Cardiac muscle cell (in vitro differentiated cells and primary cell): ENCODE results near the gene GOSR2. TPM values are rescaled to one million over a fixed set of nuclear protein-coding genes. Genes with fewer than 3 reads are reported as not detected.

ENCODE experiments used
- DNase-seq, 2 donors: peaks; one replicate each; pipeline versions ENCODE4 v3.0.0 to v3.0.0-alpha.2; 2010 to 2017; ENCODE audit warnings: low read depth in 1 of 2, low spot score in 1 of 2
- H3K27ac ChIP-seq: fragments of 200-600 bp; sonication (generic); 2 replicates; pipeline ENCODE4 v1.5.1; 2016
- H3K27me3 ChIP-seq: fragments of 200-600 bp; sonication (generic); 2 replicates; pipeline ENCODE4 v1.6.0; 2016; ENCODE audit warnings: control low read depth
- H3K36me3 ChIP-seq: fragments of 200-600 bp; sonication (generic); 2 replicates; pipeline ENCODE4 v1.5.1; 2016; ENCODE audit warnings: control low read depth
- H3K4me1 ChIP-seq: fragments of 200-600 bp; sonication (generic); 2 replicates; pipeline ENCODE4 v1.8.1; 2017; ENCODE audit warnings: low read depth, mild to moderate bottlenecking, mixed run types
- H3K4me3 ChIP-seq: fragments of 200-600 bp; sonication (generic); 2 replicates; pipeline ENCODE4 v1.5.1; 2016; ENCODE audit warnings: mild to moderate bottlenecking
- H3K9me3 ChIP-seq: fragments of 200-600 bp; sonication (generic); 2 replicates; pipeline ENCODE4 v1.5.1; 2017; ENCODE audit warnings: low read depth, mild to moderate bottlenecking, control low read depth
- CTCF ChIP-seq: IDR thresholded peaks from 2 replicates; pipeline ENCODE4 v1.5.1; 2012; ENCODE audit warnings: low read depth, mild to moderate bottlenecking, low read length
- polyA plus RNA-seq: library from polyadenylated mRNA; unstranded; fragments of >200 nt; fragmentation: Nextera tagmentation; extraction: Ambion mirVana; gene quantifications from 2 replicates; pipeline ENCODE4 v1.2.1, GENCODE V29; 2016
- total RNA-seq: library from RNA; depleted of rRNA; stranded (reverse); fragments of >200 nt; gene quantifications from 2 replicates; pipeline ENCODE4 v1.2.3, GENCODE V29; 2016

GOSR2 gene
- total and polyA plus RNA-seq, 2 experiments from 2014 or later, result 34.1 to 60.9 TPM

- Histone ChIP-seq H3K27me3 (peaks cover 3% of the 10 kb centered on the region), H3K4me3 (no peak overlapping the region), H3K4me1 (no peaks in the 10 kb centered on the region), H3K9me3 (no peaks in the 10 kb centered on the region), H3K27ac (no peak overlapping the region), H3K36me3 (no peaks in the 10 kb centered on the region)
- no peak for TF ChIP-seq CTCF
- no peak for DNase-seq
Measured at GRCh38 chr17:46989637-46990431, 66.9 kb downstream of the GOSR2 start.

GRCh38 chr17:46991617-46992016 lies 68.7 kb downstream of the GOSR2 start:
- Histone ChIP-seq H3K9me3 (no peaks in the 10 kb centered on the region), H3K27me3 (peaks cover under 1% of the 10 kb centered on the region), H3K27ac (no peak overlapping the region), H3K4me3 (no peak overlapping the region), H3K4me1 (no peaks in the 10 kb centered on the region), H3K36me3 (no peaks in the 10 kb centered on the region)
- no peak for TF ChIP-seq CTCF
- DNase-seq, result no peak

Other genes starting within 250 kb of the GOSR2 start
- 5.1 and 7.3 TPM in 2 replicates for gene WNT3, start 104.5 kb upstream of the GOSR2 start, total RNA-seq
- gene WNT3, start 104.5 kb upstream of the GOSR2 start, polyA plus RNA-seq, result 5.8 and 7.3 TPM in 2 replicates
- not detected in 2 replicates for gene WNT9B, start 71.6 kb upstream of the GOSR2 start, total RNA-seq
- gene WNT9B, start 71.6 kb upstream of the GOSR2 start, polyA plus RNA-seq, result 0.33 TPM in 1 of 2 replicates, not detected in the other
- not detected in 2 replicates for gene RPRML, start 56.1 kb downstream of the GOSR2 start, total RNA-seq
- gene RPRML, start 56.1 kb downstream of the GOSR2 start, polyA plus RNA-seq, result not detected in 2 replicates